GM23338 (cell line): ENCODE data around the gene GLB1L. TPM values are rescaled to one million over a fixed set of nuclear protein-coding genes. Genes with fewer than 3 reads are reported as not detected.

Experiments used
- ATAC-seq: fragments of 200-7000 bp; cut with Tn5 transposase; 3 replicates; pipeline ENCODE4 v1.9.1; 2020
- DNase-seq: peaks from one replicate; pipeline ENCODE4 v3.0.0-alpha.2; 2015; ENCODE audit warnings: low spot score
- H2AFZ ChIP-seq: fragments of 200-600 bp; sonication (generic); 2 replicates; pipeline ENCODE4 v1.8.0; 2016; ENCODE audit warnings: antibody characterized with exemption, mild to moderate bottlenecking, moderate library complexity
- H3F3A ChIP-seq: fragments of 200-600 bp; sonication (generic); replicated peaks from 2 replicates; pipeline ENCODE4 v1.8.0; 2017; ENCODE audit warnings: antibody characterized with exemption, mixed run types, low read depth
- H3K27ac ChIP-seq: fragments of 200-600 bp; sonication (generic); 2 replicates; pipeline ENCODE4 v1.6.1; 2016; ENCODE audit warnings: low read depth
- H3K27me3 ChIP-seq: fragments of 200-600 bp; sonication (generic); 2 replicates; pipeline ENCODE4 v1.8.0; 2016; ENCODE audit warnings: mild to moderate bottlenecking, mixed run types, moderate library complexity; ENCODE audit not compliant: insufficient read depth
- H3K36me3 ChIP-seq: fragments of 200-600 bp; sonication (generic); 2 replicates; pipeline ENCODE4 v1.8.0; 2016; ENCODE audit warnings: mild to moderate bottlenecking; ENCODE audit not compliant: insufficient read depth
- H3K4me1 ChIP-seq: fragments of 200-600 bp; sonication (generic); 2 replicates; pipeline ENCODE4 v1.8.0; 2016; ENCODE audit warnings: mild to moderate bottlenecking, moderate library complexity; ENCODE audit not compliant: insufficient read depth
- H3K4me2 ChIP-seq: fragments of 200-600 bp; sonication (generic); 2 replicates; pipeline ENCODE4 v1.7.1; 2017; ENCODE audit warnings: mixed run types
- H3K4me3 ChIP-seq: fragments of 200-600 bp; sonication (generic); 2 replicates; pipeline ENCODE4 v1.6.1; 2016; ENCODE audit warnings: mixed run types
- H3K79me2 ChIP-seq: fragments of 200-600 bp; sonication (generic); replicated peaks from 2 replicates; pipeline ENCODE4 v1.8.0; 2017; ENCODE audit warnings: mild to moderate bottlenecking; ENCODE audit not compliant: insufficient read depth
- H3K9me2 ChIP-seq: fragments of 200-600 bp; sonication (generic); 2 replicates; pipeline ENCODE4 v1.8.0; 2017; ENCODE audit not compliant: insufficient read depth
- H4K20me1 ChIP-seq: fragments of 200-600 bp; sonication (generic); replicated peaks from 2 replicates; pipeline ENCODE4 v1.8.0; 2017; ENCODE audit warnings: mild to moderate bottlenecking; ENCODE audit not compliant: insufficient read depth
- H3K27ac Mint-ChIP-seq: 2 replicates; pipeline ENCODE4 v1.8.0; 2020; ENCODE audit warnings: inconsistent platforms, mild to moderate bottlenecking, moderate library complexity, mixed read lengths
- H3K27me3 Mint-ChIP-seq: 3 replicates; pipeline ENCODE4 v1.8.0; 2022; ENCODE audit warnings: low read depth, mild to moderate bottlenecking, moderate library complexity, mixed read lengths, inconsistent platforms; ENCODE audit not compliant: insufficient read depth, poor library complexity
- H3K36me3 Mint-ChIP-seq: 3 replicates; pipeline ENCODE4 v1.8.0; 2021; ENCODE audit warnings: low read depth, mild to moderate bottlenecking, inconsistent platforms, moderate library complexity, mixed read lengths
- H3K4me1 Mint-ChIP-seq: 3 replicates; pipeline ENCODE4 v1.8.0; 2020; ENCODE audit warnings: mild to moderate bottlenecking, inconsistent platforms, mixed read lengths
- H3K4me3 Mint-ChIP-seq: 3 replicates; pipeline ENCODE4 v1.8.0; 2021; ENCODE audit warnings: moderate library complexity, mild to moderate bottlenecking, inconsistent platforms, mixed read lengths
- H3K9me3 Mint-ChIP-seq: 3 replicates; pipeline ENCODE4 v1.8.0; 2020; ENCODE audit warnings: moderate library complexity, mild to moderate bottlenecking, inconsistent platforms, mixed read lengths
- JUNB ChIP-seq: IDR thresholded peaks from one replicate; pipeline ENCODE4 v1.6.1; 2016; ENCODE audit warnings: antibody characterized with exemption; ENCODE audit not compliant: unreplicated experiment
- NANOG ChIP-seq: IDR thresholded peaks from 2 replicates; pipeline ENCODE4 v1.6.1; 2016; ENCODE audit warnings: antibody characterized with exemption, borderline replicate concordance
- polyA plus RNA-seq: library from polyadenylated mRNA; unstranded; fragments of >200 nt; fragmentation: Nextera tagmentation; extraction: Ambion mirVana; gene quantifications from 2 replicates; pipeline ENCODE4 v1.2.1, GENCODE V29; 2016
- total RNA-seq: library from RNA; depleted of rRNA; stranded (reverse); fragments of >200 nt; shearing (Covaris generic); gene quantifications from 2 replicates; pipeline ENCODE4 v1.2.3, GENCODE V29; 2014
- TF ChIP-seq, protein P1 (sequence below): fragments of 250-450 bp; sonication (Bioruptor Pico); IDR thresholded peaks from 2 replicates; pipeline ENCODE4 v1.5.0; 2020; ENCODE audit warnings: mild to moderate bottlenecking, moderate library complexity
- TF ChIP-seq, protein P2 (sequence below): IDR thresholded peaks from 2 replicates; pipeline ENCODE4 v1.6.1; 2016; ENCODE audit warnings: antibody characterized with exemption

The GLB1L gene
- total and polyA plus RNA-seq, 2 experiments from 2014 or later, result 1.7 to 5.4 TPM

- TF ChIP-seq, protein P1, sequence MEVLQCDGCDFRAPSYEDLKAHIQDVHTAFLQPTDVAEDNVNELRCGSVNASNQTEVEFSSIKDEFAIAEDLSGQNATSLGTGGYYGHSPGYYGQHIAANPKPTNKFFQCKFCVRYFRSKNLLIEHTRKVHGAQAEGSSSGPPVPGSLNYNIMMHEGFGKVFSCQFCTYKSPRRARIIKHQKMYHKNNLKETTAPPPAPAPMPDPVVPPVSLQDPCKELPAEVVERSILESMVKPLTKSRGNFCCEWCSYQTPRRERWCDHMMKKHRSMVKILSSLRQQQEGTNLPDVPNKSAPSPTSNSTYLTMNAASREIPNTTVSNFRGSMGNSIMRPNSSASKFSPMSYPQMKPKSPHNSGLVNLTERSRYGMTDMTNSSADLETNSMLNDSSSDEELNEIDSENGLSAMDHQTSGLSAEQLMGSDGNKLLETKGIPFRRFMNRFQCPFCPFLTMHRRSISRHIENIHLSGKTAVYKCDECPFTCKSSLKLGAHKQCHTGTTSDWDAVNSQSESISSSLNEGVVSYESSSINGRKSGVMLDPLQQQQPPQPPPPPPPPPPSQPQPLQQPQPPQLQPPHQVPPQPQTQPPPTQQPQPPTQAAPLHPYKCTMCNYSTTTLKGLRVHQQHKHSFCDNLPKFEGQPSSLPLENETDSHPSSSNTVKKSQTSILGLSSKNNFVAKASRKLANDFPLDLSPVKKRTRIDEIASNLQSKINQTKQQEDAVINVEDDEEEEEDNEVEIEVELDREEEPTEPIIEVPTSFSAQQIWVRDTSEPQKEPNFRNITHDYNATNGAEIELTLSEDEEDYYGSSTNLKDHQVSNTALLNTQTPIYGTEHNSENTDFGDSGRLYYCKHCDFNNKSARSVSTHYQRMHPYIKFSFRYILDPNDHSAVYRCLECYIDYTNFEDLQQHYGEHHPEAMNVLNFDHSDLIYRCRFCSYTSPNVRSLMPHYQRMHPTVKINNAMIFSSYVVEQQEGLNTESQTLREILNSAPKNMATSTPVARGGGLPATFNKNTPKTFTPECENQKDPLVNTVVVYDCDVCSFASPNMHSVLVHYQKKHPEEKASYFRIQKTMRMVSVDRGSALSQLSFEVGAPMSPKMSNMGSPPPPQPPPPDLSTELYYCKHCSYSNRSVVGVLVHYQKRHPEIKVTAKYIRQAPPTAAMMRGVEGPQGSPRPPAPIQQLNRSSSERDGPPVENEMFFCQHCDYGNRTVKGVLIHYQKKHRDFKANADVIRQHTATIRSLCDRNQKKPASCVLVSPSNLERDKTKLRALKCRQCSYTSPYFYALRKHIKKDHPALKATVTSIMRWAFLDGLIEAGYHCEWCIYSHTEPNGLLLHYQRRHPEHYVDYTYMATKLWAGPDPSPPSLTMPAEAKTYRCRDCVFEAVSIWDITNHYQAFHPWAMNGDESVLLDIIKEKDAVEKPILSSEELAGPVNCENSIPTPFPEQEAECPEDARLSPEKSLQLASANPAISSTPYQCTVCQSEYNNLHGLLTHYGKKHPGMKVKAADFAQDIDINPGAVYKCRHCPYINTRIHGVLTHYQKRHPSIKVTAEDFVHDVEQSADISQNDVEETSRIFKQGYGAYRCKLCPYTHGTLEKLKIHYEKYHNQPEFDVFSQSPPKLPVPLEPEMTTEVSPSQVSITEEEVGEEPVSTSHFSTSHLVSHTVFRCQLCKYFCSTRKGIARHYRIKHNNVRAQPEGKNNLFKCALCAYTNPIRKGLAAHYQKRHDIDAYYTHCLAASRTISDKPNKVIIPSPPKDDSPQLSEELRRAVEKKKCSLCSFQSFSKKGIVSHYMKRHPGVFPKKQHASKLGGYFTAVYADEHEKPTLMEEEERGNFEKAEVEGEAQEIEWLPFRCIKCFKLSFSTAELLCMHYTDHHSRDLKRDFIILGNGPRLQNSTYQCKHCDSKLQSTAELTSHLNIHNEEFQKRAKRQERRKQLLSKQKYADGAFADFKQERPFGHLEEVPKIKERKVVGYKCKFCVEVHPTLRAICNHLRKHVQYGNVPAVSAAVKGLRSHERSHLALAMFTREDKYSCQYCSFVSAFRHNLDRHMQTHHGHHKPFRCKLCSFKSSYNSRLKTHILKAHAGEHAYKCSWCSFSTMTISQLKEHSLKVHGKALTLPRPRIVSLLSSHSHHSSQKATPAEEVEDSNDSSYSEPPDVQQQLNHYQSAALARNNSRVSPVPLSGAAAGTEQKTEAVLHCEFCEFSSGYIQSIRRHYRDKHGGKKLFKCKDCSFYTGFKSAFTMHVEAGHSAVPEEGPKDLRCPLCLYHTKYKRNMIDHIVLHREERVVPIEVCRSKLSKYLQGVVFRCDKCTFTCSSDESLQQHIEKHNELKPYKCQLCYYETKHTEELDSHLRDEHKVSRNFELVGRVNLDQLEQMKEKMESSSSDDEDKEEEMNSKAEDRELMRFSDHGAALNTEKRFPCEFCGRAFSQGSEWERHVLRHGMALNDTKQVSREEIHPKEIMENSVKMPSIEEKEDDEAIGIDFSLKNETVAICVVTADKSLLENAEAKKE, result no peak
- no peak for TF ChIP-seq JUNB
- TF ChIP-seq, protein P2, sequence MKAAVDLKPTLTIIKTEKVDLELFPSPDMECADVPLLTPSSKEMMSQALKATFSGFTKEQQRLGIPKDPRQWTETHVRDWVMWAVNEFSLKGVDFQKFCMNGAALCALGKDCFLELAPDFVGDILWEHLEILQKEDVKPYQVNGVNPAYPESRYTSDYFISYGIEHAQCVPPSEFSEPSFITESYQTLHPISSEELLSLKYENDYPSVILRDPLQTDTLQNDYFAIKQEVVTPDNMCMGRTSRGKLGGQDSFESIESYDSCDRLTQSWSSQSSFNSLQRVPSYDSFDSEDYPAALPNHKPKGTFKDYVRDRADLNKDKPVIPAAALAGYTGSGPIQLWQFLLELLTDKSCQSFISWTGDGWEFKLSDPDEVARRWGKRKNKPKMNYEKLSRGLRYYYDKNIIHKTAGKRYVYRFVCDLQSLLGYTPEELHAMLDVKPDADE, result no peak
Observed at GRCh38 chr2:219252570-219252899, 7.3 kb upstream of the GLB1L start (continued).

- no peak overlapping the region for H3K27ac ChIP-seq
- peaks cover 41% of the 10 kb centered on the region for H3K36me3 Mint-ChIP-seq
- no peaks in the 10 kb centered on the region for H3K9me2 ChIP-seq
- peaks cover 3% of the 10 kb centered on the region; the same call in 1 of the 2 replicates for H3K36me3 ChIP-seq
- H3K27me3 Mint-ChIP-seq, result peaks cover 39% of the 10 kb centered on the region
- H2AFZ ChIP-seq, result no peak overlapping the region
- H3K9me3 Mint-ChIP-seq, result no peaks in the 10 kb centered on the region
- DNase-seq (no peak), ATAC-seq (no peak)
- peaks cover 47% of the 10 kb centered on the region for H3K27me3 ChIP-seq
- H3K4me1 Mint-ChIP-seq, result peaks cover 44% of the 10 kb centered on the region
- TF ChIP-seq NANOG (no peak), JUNB (no peak)
- TF ChIP-seq, protein P2, result no peak
- no peaks in the 10 kb centered on the region for H3K79me2 ChIP-seq
- H3K4me3 Mint-ChIP-seq, result peak overlapping the region; percentile 85
- no peak overlapping the region for H3K27ac Mint-ChIP-seq
- H4K20me1 ChIP-seq, result no peaks in the 10 kb centered on the region
- H3K4me1 ChIP-seq, result peaks cover 7% of the 10 kb centered on the region; the same call in 1 of the 2 replicates
- H3F3A ChIP-seq, result no peaks in the 10 kb centered on the region; the same call in 1 of the 2 replicates
- H3K4me2 ChIP-seq, result peak overlapping the region; percentile 96
- peak overlapping the region; percentile 74 for H3K4me3 ChIP-seq
Observed at GRCh38 chr2:219252084-219252483, 6.8 kb upstream of the GLB1L start.
